B cell (primary cell): ENCODE results near the gene TSC1. TPM values are rescaled to one million over a fixed set of nuclear protein-coding genes. Genes with fewer than 3 reads are reported as not detected.
A peak's percentile ranks its signal among the peaks of the same experiment; 100 is the strongest.

Experiments used
- ATAC-seq: fragments of 200-7000 bp; cut with Tn5 transposase; one replicate; pipeline ENCODE4 v1.10.0; 2021; ENCODE audit warnings: low read depth, mild to moderate bottlenecking, moderate number of reproducible peaks, moderate library complexity
- CTCF ChIA-PET: fragments of 350-600 bp; sonication (Branson Sonifier 250); formaldehyde crosslinking; loops from one replicate; lab custom pipeline; 2021; ENCODE audit warnings: antibody characterized with exemption, inconsistent platforms; lab: Charles Lee
- POLR2A ChIA-PET: fragments of 350-600 bp; sonication (Branson Sonifier 250); formaldehyde crosslinking; loops from one replicate; lab custom pipeline; 2021; ENCODE audit warnings: antibody characterized with exemption; lab: Charles Lee
- DNase-seq: peaks from one replicate; pipeline ENCODE4 v3.0.0; 2013
- H2AFZ ChIP-seq: 2 replicates; pipeline ENCODE4 v1.6.1; 2012; ENCODE audit warnings: mild to moderate bottlenecking, low read depth, low read length; ENCODE audit not compliant: insufficient read depth, poor library complexity, severe bottlenecking
- H3K27ac ChIP-seq, 2 donors: 1 replicate in 1 of 2; 2 replicates in 1 of 2; pipeline ENCODE4 v1.5.1; 2012 to 2013; ENCODE audit warnings: low read length in 2 of 2, mild to moderate bottlenecking in 2 of 2, moderate library complexity in 1 of 2
- H3K27me3 ChIP-seq, 4 experiments: fragments of 200-600 bp in 1 of 4; sonication (generic) in 1 of 4; replicated peaks in 1 of 4; 1 replicate in 2 of 4; 2 replicates in 2 of 4; pipeline versions ENCODE4 v1.6.1 to v1.7.0; 2013 to 2016; ENCODE audit warnings: low read length in 3 of 4, mild to moderate bottlenecking in 2 of 4, mixed read lengths in 1 of 4, moderate library complexity in 1 of 4; ENCODE audit not compliant: insufficient read depth in 4 of 4, control insufficient read depth in 3 of 4; ENCODE audit errors: control extremely low read depth in 1 of 4
- H3K36me3 ChIP-seq, 2 experiments: replicated peaks in 1 of 2; 1 replicate in 1 of 2; 2 replicates in 1 of 2; pipeline versions ENCODE4 v1.6.1 to v1.7.1; 2013; ENCODE audit warnings: low read length in 1 of 2; ENCODE audit not compliant: insufficient read depth in 2 of 2, control insufficient read depth in 1 of 2; ENCODE audit errors: control extremely low read depth in 1 of 2, extremely low read depth in 1 of 2
- H3K4me1 ChIP-seq, 2 donors: fragments of 200-600 bp in 1 of 2; sonication (generic) in 1 of 2; 1 replicate in 1 of 2; 2 replicates in 1 of 2; pipeline versions ENCODE4 v1.5.1 to v1.6.1; 2013 to 2017; ENCODE audit warnings: low read length in 2 of 2; ENCODE audit not compliant: control insufficient read depth in 2 of 2, insufficient read depth in 2 of 2
- H3K4me2 ChIP-seq: replicated peaks from 2 replicates; pipeline ENCODE3; 2012; ENCODE audit warnings: mild to moderate bottlenecking, low read depth, low read length; ENCODE audit not compliant: poor library complexity, severe bottlenecking
- H3K4me3 ChIP-seq, 5 experiments: fragments of 200-600 bp in 1 of 5; sonication (generic) in 1 of 5; 1 replicate in 3 of 5; 2 replicates in 2 of 5; pipeline versions ENCODE4 v1.5.1 to v1.7.0; 2011 to 2016; ENCODE audit warnings: low read length in 4 of 5, mild to moderate bottlenecking in 4 of 5, low read depth in 2 of 5, control low read depth in 1 of 5, moderate library complexity in 1 of 5; ENCODE audit not compliant: insufficient read depth in 1 of 5; ENCODE audit errors: control extremely low read depth in 1 of 5, extremely low read depth in 1 of 5
- H3K79me2 ChIP-seq: fragments of 200-600 bp; sonication (generic); one replicate; pipeline ENCODE4 v1.6.0; 2016; ENCODE audit warnings: low read length; ENCODE audit not compliant: control insufficient read depth, insufficient read depth
- H3K9ac ChIP-seq: fragments of 200-600 bp; sonication (generic); 2 replicates; pipeline ENCODE4 v1.6.1; 2017; ENCODE audit warnings: mild to moderate bottlenecking, low read length, moderate library complexity
- H3K9me3 ChIP-seq, 3 donors: one replicate each; pipeline versions ENCODE4 v1.6.1 to v1.7.1; 2013; ENCODE audit warnings: low read length in 2 of 3; ENCODE audit not compliant: control insufficient read depth in 2 of 3, insufficient read depth in 1 of 3; ENCODE audit errors: control extremely low read depth in 1 of 3
- H4K20me1 ChIP-seq: 2 replicates; pipeline ENCODE4 v1.6.0; 2012; ENCODE audit warnings: mild to moderate bottlenecking, low read length; ENCODE audit not compliant: insufficient read depth, control insufficient read depth, poor library complexity, severe bottlenecking
- H3K27ac Mint-ChIP-seq: one replicate; pipeline ENCODE4 v1.8.0; 2021; ENCODE audit warnings: mixed read lengths
- H3K27me3 Mint-ChIP-seq: one replicate; pipeline ENCODE4 v1.8.0; 2021; ENCODE audit warnings: mixed read lengths
- H3K4me1 Mint-ChIP-seq: one replicate; pipeline ENCODE4 v1.8.0; 2021; ENCODE audit warnings: mixed read lengths
- H3K4me3 Mint-ChIP-seq: one replicate; pipeline ENCODE4 v1.8.0; 2021; ENCODE audit warnings: mixed read lengths
- H3K9me3 Mint-ChIP-seq: one replicate; pipeline ENCODE4 v1.8.0; 2022; ENCODE audit warnings: mixed read lengths; ENCODE audit not compliant: insufficient read depth
- EZH2 ChIP-seq: IDR thresholded peaks from 2 replicates; pipeline ENCODE4 v1.6.1; 2012; ENCODE audit warnings: borderline replicate concordance, low read depth, mild to moderate bottlenecking, moderate library complexity, low read length; ENCODE audit not compliant: insufficient read depth, poor library complexity, severe bottlenecking
- WGBS: methylation state at CpG from one replicate; pipeline ENCODE4 v1.1.5; 2013; ENCODE audit warnings: missing lambda C conversion rate; ENCODE audit not compliant: insufficient coverage; 5-methylcytosine and 5-hydroxymethylcytosine counted together
- intact Hi-C: fragments of 100-400 bp; cut with micrococcal nuclease; formaldehyde crosslinking; loops from one replicate; pipeline ENCODE4 v1.10.0; 2022
- polyA plus RNA-seq: library from polyadenylated mRNA; depleted of rRNA; stranded (reverse); fragments of >200 nt; gene quantifications from 2 replicates; pipeline ENCODE4 v1.2.3, GENCODE V29; 2012
- total RNA-seq, 2 donors: library from RNA; stranded (reverse); fragments of 120-200 nt in 1 of 2; gene quantifications; 1 replicate in 1 of 2; 2 replicates in 1 of 2; pipeline versions ENCODE4 v1.2.3 to v1.2.4, GENCODE V29; 2013 to 2022
- TF ChIP-seq, protein P1 (sequence below): fragments of 200-600 bp; IDR thresholded peaks from one replicate; pipeline ENCODE4 v1.8.0; 2022; ENCODE audit warnings: antibody characterized with exemption, mild to moderate bottlenecking

TSC1 gene
- total and polyA plus RNA-seq, 2 donors (not counting 1 experiment from before 2014, with no cell fraction given): 34.4 to 102 TPM

DNA sequence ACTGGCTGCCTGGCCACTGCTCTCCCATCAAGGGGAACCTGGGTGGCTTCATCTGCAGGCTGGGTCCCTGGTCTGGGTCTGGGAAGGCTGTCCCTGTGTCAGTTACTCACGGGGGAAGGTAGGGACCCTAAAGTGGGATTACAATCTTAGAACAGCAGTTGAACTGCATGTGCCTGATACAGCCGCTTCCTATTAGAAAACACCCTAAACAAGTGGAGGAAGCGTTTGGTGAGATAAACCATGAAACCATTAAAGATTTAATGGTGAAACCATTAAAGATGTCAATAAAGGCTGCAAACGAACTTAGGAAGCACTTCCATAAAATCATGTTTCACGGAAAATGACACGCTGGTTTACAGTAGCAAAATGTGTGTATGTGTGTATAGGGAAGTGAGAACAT is 31.5 kb upstream of the TSC1 start:
- H3K4me2 ChIP-seq: no peak overlapping the region
- ChIA-PET POLR2A (no interaction called here), CTCF (interaction anchor here (0.6 kb wide), 1 partner anchor 64 kb away, joined by 3 read pairs; no protein-coding TSS in a partner anchor)
- H3K9me3 ChIP-seq: peaks cover 0 to 11% (median 0%) of the 10 kb centered on the region in 3 donors
- peaks cover 24% of the 10 kb centered on the region for H3K4me1 Mint-ChIP-seq
- H3K4me1 ChIP-seq: peaks cover 21 to 23% of the 10 kb centered on the region in 2 donors
- TF ChIP-seq EZH2: no peak
- TF ChIP-seq, protein P1, sequence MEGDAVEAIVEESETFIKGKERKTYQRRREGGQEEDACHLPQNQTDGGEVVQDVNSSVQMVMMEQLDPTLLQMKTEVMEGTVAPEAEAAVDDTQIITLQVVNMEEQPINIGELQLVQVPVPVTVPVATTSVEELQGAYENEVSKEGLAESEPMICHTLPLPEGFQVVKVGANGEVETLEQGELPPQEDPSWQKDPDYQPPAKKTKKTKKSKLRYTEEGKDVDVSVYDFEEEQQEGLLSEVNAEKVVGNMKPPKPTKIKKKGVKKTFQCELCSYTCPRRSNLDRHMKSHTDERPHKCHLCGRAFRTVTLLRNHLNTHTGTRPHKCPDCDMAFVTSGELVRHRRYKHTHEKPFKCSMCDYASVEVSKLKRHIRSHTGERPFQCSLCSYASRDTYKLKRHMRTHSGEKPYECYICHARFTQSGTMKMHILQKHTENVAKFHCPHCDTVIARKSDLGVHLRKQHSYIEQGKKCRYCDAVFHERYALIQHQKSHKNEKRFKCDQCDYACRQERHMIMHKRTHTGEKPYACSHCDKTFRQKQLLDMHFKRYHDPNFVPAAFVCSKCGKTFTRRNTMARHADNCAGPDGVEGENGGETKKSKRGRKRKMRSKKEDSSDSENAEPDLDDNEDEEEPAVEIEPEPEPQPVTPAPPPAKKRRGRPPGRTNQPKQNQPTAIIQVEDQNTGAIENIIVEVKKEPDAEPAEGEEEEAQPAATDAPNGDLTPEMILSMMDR: no peak
- H3K36me3 ChIP-seq: no peaks in the 10 kb centered on the region
- H2AFZ ChIP-seq: no peak overlapping the region
- peaks cover 0 to 47% (median 19%) of the 10 kb centered on the region in 4 experiments for H3K27me3 ChIP-seq
- WGBS: 55% methylated on average over 4 of the region's 6 CpGs
- DNase-seq: no peak
- peaks cover 34% of the 10 kb centered on the region for H3K27me3 Mint-ChIP-seq
- H3K9me3 Mint-ChIP-seq: no peaks in the 10 kb centered on the region
- H3K27ac ChIP-seq: no peak overlapping the region
- H3K4me3 ChIP-seq: no peak overlapping the region
- H3K9ac ChIP-seq: no peak overlapping the region
- H3K79me2 ChIP-seq: no peaks in the 10 kb centered on the region
- intact Hi-C loops: no loop called here
- no peaks in the 10 kb centered on the region for H4K20me1 ChIP-seq
- no peak for ATAC-seq
- H3K4me3 Mint-ChIP-seq: no peak overlapping the region
- H3K27ac Mint-ChIP-seq: no peak overlapping the region

DNA sequence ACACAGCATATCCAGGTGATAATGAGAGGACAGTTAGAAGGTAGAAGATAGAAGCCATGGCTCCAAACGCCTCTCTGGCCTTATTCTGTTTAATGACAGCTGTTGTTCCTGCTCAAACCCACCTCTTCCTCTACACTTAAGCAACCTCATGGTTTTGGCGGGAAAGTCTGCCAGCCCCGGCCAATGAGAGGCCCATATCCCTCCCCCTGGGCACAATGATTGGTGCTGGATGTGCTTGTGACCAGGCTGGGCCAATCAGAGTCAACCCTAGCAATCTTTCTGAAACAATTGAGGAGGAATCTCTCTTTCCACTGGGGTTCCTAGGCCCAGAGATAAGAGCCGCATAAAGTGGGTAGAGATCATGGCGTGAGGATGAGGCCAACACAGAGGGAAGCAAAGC is 29.3 kb upstream of the TSC1 start:
- 93% methylated on average over 2 of the region's 5 CpGs for WGBS
- H3K4me1 Mint-ChIP-seq: peaks cover 20% of the 10 kb centered on the region
- Histone ChIP-seq H3K27me3 (peaks cover 0 to 25% (median 5%) of the 10 kb centered on the region in 4 experiments), H3K36me3 (no peaks in the 10 kb centered on the region), H4K20me1 (no peaks in the 10 kb centered on the region), H3K79me2 (no peaks in the 10 kb centered on the region), H3K9ac (no peak overlapping the region), H3K9me3 (peaks cover 0 to 9% (median 0%) of the 10 kb centered on the region in 3 donors), H2AFZ (no peak overlapping the region), H3K4me2 (no peak overlapping the region), H3K4me3 (no peak overlapping the region), H3K27ac (no peak overlapping the region), H3K4me1 (peaks cover 10 to 22% of the 10 kb centered on the region in 2 donors)
- H3K27ac Mint-ChIP-seq: no peak overlapping the region
- DNase-seq: peak; percentile 4
- H3K27me3 Mint-ChIP-seq: peaks cover 27% of the 10 kb centered on the region
- ATAC-seq: no peak
- ChIA-PET CTCF (interaction anchor here (1.1 to 1.4 kb wide), 3 partner anchors 39 to 177 kb away, joined by 3 read pairs; no protein-coding TSS in a partner anchor), POLR2A (no interaction called here)
- no peaks in the 10 kb centered on the region for H3K9me3 Mint-ChIP-seq
- intact Hi-C loops: loop anchor here (5.0 kb wide), 1 partner anchor 171 kb away; no protein-coding TSS in a partner anchor
- TF ChIP-seq, protein P1: no peak
- TF ChIP-seq EZH2: no peak
- H3K4me3 Mint-ChIP-seq: no peak overlapping the region
